Measurements from ENCODE around the gene ZNF628.
"Not testable (repeated sequence)": the region's sequence is repeated elsewhere in the genome, so short reads cannot be mapped to it uniquely, and the experiment has no call there.

The ZNF628 gene

GRCh38 chr19:55476100-55476775, at the start of gene ZNF628:
Gene ZNF628, plus strand, starts transcription at chr19:55476617. Its CDS starts 3,294 bp downstream, at chr19:55479911.
- DNase-seq (ENCODE audit: low read depth): peak; percentile 97

- no peak for DNase-seq (ENCODE audit: low read depth)
These were observed 45.2 kb upstream of the ZNF628 start for GRCh38 chr19:55431183-55431582.

DNA sequence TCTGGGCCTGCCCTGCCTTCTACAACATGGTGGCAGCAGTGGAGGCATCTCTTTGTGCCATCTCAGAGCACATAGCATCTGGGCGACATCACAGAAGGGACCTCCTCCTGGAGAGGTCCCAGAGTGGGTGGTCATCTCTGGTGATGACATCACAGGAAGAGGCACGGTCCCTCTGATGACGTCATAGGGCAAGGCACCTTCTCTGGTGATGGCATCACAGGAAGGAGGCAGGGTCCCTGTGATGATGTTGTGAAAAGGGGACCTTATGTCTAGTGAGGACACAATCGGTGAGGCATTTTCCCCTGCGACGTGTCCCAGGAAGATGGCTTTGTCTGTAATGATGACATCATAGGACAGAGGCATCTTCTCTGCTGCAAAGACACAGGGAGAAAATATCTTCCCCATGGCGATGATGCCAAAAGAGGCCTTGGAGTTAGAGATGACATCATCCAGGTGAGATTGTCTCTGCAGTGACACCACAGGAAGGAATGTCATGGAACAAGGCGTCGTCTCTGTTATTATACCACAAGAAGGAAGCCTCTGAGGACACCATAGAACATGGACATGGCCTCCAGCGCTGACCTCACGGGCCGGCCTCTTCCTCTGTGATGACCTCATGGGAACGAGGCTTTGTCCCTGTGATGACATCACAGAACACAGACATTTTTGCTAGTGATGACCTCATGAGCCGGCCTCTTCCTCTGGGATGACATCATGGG, 44.0 kb upstream of the ZNF628 start:
- DNase-seq (ENCODE audit: low read depth): no peak

GRCh38 chr19:55433292-55433691, 43.1 kb upstream of the ZNF628 start:
- DNase-seq (ENCODE audit: low read depth): no peak

DNA sequence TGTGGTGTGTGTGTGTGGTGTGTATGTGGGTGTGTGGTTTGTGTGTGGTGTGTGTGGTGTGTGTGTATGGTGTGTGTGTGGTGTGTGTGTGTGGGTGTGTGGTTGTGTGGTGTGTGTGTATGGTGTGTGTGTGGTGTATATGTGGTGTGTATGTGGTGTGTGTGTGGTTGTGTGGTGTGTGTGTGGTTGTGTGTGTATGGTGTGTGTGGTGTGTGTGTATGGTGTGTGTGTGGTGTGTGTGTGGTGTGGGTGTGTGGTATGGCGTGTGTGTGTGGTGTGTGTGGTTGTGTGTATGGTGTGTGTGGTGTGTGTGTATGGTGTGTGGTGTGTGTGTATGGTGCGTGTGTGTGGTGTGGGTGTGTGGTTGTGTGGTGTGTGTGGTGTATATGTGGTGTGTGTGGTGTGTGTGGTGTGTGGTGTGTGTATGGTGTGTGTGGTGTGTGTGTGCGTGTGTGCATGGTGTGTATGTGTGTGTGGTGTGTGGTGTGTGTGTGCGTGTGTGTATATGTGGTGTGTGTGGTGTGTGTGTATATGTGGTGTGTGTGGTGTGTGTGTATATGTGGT, 42.0 kb upstream of the ZNF628 start:
- DNase-seq (ENCODE audit: low read depth): no peak

GRCh38 chr19:55435020-55435419, 41.4 kb upstream of the ZNF628 start:
- no peak for DNase-seq (ENCODE audit: low read depth)

DNA sequence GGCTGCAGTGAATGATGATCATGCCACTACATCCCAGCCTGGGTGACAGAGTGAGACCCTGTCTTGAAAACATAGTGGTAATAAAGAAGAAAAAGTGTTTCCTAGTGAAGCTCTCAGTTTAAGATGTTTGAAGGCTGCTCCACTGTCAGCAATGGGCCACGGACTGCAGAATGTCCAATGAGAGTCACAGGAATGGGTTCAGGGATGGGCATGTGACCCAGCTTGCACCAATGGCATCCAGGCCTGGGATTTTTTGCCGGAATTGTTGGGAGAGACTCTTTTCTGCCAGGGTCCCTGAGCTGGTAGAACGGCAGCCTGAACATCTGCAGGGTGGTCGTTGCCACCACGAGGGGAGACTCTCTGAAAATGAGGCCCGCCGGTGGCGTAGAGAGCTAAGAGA, 39.6 kb upstream of the ZNF628 start:
- no peak for DNase-seq (ENCODE audit: low read depth)

- DNase-seq (ENCODE audit: low read depth): no peak
These were observed 39.0 kb upstream of the ZNF628 start for GRCh38 chr19:55437410-55437809.

- no peak for DNase-seq (ENCODE audit: low read depth)
These were observed 37.4 kb upstream of the ZNF628 start for GRCh38 chr19:55439052-55439451.

- no peak for DNase-seq (ENCODE audit: low read depth)
These were observed 35.9 kb upstream of the ZNF628 start for GRCh38 chr19:55440411-55441105.

- no peak for DNase-seq (ENCODE audit: low read depth)
These were observed 35.1 kb upstream of the ZNF628 start for GRCh38 chr19:55441319-55441691.

DNA sequence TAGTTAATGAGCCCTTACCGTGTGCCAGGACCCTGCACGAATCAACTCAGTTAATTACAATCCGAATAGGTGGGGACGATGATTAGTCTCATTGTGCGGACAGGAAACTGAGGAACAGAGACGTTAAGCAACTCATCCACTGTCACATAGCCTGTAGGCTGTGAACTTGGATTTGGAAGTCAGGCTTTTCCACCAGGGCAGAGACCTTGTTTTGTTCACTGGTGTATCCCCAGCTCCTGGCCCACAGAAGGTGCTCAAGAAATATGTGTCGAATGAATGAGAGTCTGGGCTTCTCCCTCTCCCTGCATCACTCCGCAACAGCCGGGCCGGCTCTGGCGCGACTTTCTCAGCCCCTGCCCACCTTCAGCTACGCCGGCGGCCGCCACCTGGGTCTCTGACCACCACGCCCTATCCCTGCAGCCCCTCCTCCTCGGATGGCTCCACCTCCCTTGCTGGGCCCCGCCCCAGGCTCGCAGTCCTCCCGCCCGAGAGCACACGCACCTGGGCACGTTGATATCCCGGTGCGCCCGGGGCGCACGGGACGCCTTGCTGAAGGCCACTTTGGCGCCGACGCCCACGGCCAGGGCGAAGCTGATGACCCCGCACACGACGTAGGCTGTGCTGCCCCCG, 34.6 kb upstream of the ZNF628 start:
- DNase-seq (ENCODE audit: low read depth): no peak

GRCh38 chr19:55442372-55442961, 34.0 kb upstream of the ZNF628 start:
- no peak for DNase-seq (ENCODE audit: low read depth)

GRCh38 chr19:55443045-55443823, 33.2 kb upstream of the ZNF628 start, which contains the start of gene SHISA7:
Gene SHISA7, minus strand, starts transcription at chr19:55443300. Its CDS starts 437 bp downstream, at chr19:55442863.
- no peak for DNase-seq (ENCODE audit: low read depth)

- DNase-seq (ENCODE audit: low read depth): no peak
These were observed 32.5 kb upstream of the ZNF628 start for GRCh38 chr19:55443824-55444480.

DNA sequence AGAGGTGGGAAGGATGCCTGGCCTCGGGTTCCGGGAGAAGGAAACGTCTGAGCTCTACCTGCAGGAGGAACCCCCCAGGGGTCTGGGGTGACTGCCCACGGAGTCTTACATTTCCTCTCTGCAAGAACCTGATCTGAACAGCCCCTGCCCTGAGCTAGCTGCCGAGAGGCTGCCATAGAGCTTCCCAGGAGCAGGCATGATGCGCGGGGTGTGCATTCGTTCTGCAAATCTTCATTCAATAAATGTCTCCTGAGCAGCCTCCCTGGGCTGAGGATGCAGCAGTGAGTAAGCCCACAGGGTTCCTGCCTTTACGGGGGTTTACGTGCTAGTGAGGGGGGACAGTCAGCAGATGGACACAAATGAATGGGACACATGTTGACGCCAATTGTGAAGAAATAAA, 31.8 kb upstream of the ZNF628 start:
- no peak for DNase-seq (ENCODE audit: low read depth)

DNA sequence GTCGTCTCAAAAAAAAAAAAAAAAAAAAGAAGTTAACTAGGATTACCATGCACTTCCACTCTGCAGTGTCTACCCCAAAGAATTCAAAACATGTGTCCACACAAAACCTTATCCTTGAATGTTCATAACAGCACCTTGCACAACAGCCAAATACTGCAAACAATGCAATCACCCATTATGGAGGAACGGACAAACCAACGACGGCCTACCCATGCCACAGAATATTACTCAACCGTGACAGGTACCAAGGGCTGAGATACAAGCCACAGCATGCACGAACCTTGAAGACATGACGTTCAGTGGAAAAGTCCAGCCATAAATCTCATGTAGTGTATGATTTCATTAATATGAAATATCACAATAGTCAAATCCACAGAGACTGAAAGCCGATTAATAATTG, 30.4 kb upstream of the ZNF628 start:
- DNase-seq (ENCODE audit: low read depth): no peak

GRCh38 chr19:55447421-55448174, 28.8 kb upstream of the ZNF628 start:
- no peak for DNase-seq (ENCODE audit: low read depth)

DNA sequence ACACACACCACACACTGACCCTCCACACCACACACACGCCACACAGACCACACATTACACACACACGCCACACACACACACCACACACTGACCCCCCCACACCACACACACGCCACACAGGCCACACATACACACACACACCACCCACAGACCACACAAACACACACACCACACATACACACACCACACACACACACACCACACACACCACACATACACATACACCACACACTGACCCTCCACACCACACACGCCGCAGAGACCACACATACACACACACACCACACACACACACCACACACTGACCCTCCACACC, 28.3 kb upstream of the ZNF628 start:
- not testable (repeated sequence) for DNase-seq (ENCODE audit: low read depth)

- DNase-seq (ENCODE audit: low read depth): no peak
These were observed 26.9 kb upstream of the ZNF628 start for GRCh38 chr19:55449469-55449868.

Data from activated T-cell treated with anti-CD3 and anti-CD28 coated beads for 24 hours (primary cell).